PC-3 (cell line): Measurements from ENCODE around the gene RABL3.

Source experiments
- EZH2 ChIP-seq: fragments of 300-600 bp; sonication (generic); IDR thresholded peaks from one replicate; pipeline ENCODE4 v1.6.1; 2017; ENCODE audit warnings: antibody characterized with exemption, mild to moderate bottlenecking, low read length; ENCODE audit not compliant: unreplicated experiment
- EZH2phosphoT487 ChIP-seq: fragments of 300-600 bp; sonication (generic); IDR thresholded peaks from 2 replicates; pipeline ENCODE4 v1.6.1; 2018; ENCODE audit warnings: mild to moderate bottlenecking, antibody characterized with exemption, low read length, borderline replicate concordance
- TF ChIP-seq, protein P1 (sequence below): fragments of 300-600 bp; sonication (generic); conservative IDR thresholded peaks from 2 replicates; pipeline ENCODE4 v1.5.1; 2017; ENCODE audit warnings: antibody characterized with exemption, low read depth, mild to moderate bottlenecking, low read length

DNA sequence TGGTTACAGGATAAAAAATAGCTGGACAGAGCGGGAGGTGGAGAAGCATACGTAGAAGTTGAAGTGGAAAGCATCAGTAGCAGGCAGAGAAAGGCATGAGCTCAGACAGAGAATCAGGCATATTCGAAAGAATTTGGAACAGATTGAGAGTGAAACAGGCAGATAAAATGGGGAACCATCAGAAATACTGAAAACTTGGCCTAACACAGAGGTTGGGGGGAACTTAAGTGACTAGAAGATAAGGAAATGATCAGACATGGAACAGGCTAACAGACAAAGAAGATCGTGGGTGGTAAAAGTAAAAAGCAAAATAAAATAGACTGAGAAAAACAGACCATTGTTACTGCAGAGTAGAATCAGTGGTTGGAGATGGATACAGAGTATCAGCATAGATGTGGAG is 33.1 kb upstream of the RABL3 start:
- TF ChIP-seq, protein P1, sequence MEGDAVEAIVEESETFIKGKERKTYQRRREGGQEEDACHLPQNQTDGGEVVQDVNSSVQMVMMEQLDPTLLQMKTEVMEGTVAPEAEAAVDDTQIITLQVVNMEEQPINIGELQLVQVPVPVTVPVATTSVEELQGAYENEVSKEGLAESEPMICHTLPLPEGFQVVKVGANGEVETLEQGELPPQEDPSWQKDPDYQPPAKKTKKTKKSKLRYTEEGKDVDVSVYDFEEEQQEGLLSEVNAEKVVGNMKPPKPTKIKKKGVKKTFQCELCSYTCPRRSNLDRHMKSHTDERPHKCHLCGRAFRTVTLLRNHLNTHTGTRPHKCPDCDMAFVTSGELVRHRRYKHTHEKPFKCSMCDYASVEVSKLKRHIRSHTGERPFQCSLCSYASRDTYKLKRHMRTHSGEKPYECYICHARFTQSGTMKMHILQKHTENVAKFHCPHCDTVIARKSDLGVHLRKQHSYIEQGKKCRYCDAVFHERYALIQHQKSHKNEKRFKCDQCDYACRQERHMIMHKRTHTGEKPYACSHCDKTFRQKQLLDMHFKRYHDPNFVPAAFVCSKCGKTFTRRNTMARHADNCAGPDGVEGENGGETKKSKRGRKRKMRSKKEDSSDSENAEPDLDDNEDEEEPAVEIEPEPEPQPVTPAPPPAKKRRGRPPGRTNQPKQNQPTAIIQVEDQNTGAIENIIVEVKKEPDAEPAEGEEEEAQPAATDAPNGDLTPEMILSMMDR = no peak
- TF ChIP-seq EZH2 (no peak), EZH2phosphoT487 (no peak)
